ENCODE data around the gene PAFAH2.
"Not testable (repeated sequence)": the region's sequence is repeated elsewhere in the genome, so short reads cannot be mapped to it uniquely, and the experiment has no call there.

Gene PAFAH2

GRCh38 chr1:25936947-25937346, 60.9 kb downstream of the PAFAH2 start:
- ChIA-PET POLR2A (no interaction called here), CTCF (interaction anchor here (1.0 kb wide), 1 partner anchor 18 kb away, joined by 3 read pairs; no protein-coding TSS in a partner anchor)
- H3K4me3 ChIP-seq (ENCODE audit: low read depth, low read length), result no peak overlapping the region
- no peak for TF ChIP-seq CTCF (IDR thresholded peaks at IDR 0.05; ENCODE audit: insufficient read depth, low read length, missing control alignments)
- DNase-seq (ENCODE audit: low read depth, low spot score), result no peak

- no peak for TF ChIP-seq CTCF (IDR thresholded peaks at IDR 0.05; ENCODE audit: insufficient read depth, low read length, missing control alignments)
- ChIA-PET CTCF (interaction anchor here (0.9 to 2.4 kb wide), 3 partner anchors 16 to 65 kb away, joined by 3 to 7 read pairs (median 3); no protein-coding TSS in a partner anchor), POLR2A (no interaction called here)
- DNase-seq (ENCODE audit: low read depth, low spot score), result no peak
- H3K4me3 ChIP-seq (ENCODE audit: low read depth, low read length), result no peak overlapping the region
Observed at GRCh38 chr1:25933479-25934365, 64.1 kb downstream of the PAFAH2 start.

GRCh38 chr1:25932811-25933400, 65.0 kb downstream of the PAFAH2 start:
- DNase-seq (ENCODE audit: low read depth, low spot score); H3K4me3 ChIP-seq (ENCODE audit: low read depth, low read length): not testable (repeated sequence)
- POLR2A ChIA-PET, result interaction anchor here (1.0 kb wide), 1 partner anchor 40 kb away, joined by 3 read pairs; no protein-coding TSS in a partner anchor
- CTCF ChIA-PET, result interaction anchor here (2.2 to 2.4 kb wide), 2 partner anchors 11 to 37 kb away, joined by 7 read pairs; no protein-coding TSS in a partner anchor

GRCh38 chr1:25932321-25932720, 65.5 kb downstream of the PAFAH2 start:
- H3K4me3 ChIP-seq (ENCODE audit: low read depth, low read length), result no peak overlapping the region
- TF ChIP-seq CTCF (IDR thresholded peaks at IDR 0.05; ENCODE audit: insufficient read depth, low read length, missing control alignments), result no peak
- POLR2A ChIA-PET, result interaction anchor here (1.0 kb wide), 1 partner anchor 39 kb away, joined by 3 read pairs; no protein-coding TSS in a partner anchor
- no peak for DNase-seq (ENCODE audit: low read depth, low spot score)
- CTCF ChIA-PET, result interaction anchor here (2.2 to 2.4 kb wide), 2 partner anchors 10 to 37 kb away, joined by 7 read pairs; no protein-coding TSS in a partner anchor

- DNase-seq (ENCODE audit: low read depth, low spot score), result no peak
- TF ChIP-seq CTCF (IDR thresholded peaks at IDR 0.05; ENCODE audit: insufficient read depth, low read length, missing control alignments), result no peak
- POLR2A ChIA-PET, result no interaction called here
- CTCF ChIA-PET, result no interaction called here
- no peak overlapping the region for H3K4me3 ChIP-seq (ENCODE audit: low read depth, low read length)
Observed at GRCh38 chr1:25929016-25929415, 68.8 kb downstream of the PAFAH2 start.

GRCh38 chr1:25927521-25928265, 70.2 kb downstream of the PAFAH2 start:
- no peak for TF ChIP-seq CTCF (IDR thresholded peaks at IDR 0.05; ENCODE audit: insufficient read depth, low read length, missing control alignments)
- CTCF ChIA-PET, result no interaction called here
- DNase-seq (ENCODE audit: low read depth, low spot score), result no peak
- POLR2A ChIA-PET, result no interaction called here
- H3K4me3 ChIP-seq (ENCODE audit: low read depth, low read length), result no peak overlapping the region
